Measurements from ENCODE around the gene SLC25A5.

DNA sequence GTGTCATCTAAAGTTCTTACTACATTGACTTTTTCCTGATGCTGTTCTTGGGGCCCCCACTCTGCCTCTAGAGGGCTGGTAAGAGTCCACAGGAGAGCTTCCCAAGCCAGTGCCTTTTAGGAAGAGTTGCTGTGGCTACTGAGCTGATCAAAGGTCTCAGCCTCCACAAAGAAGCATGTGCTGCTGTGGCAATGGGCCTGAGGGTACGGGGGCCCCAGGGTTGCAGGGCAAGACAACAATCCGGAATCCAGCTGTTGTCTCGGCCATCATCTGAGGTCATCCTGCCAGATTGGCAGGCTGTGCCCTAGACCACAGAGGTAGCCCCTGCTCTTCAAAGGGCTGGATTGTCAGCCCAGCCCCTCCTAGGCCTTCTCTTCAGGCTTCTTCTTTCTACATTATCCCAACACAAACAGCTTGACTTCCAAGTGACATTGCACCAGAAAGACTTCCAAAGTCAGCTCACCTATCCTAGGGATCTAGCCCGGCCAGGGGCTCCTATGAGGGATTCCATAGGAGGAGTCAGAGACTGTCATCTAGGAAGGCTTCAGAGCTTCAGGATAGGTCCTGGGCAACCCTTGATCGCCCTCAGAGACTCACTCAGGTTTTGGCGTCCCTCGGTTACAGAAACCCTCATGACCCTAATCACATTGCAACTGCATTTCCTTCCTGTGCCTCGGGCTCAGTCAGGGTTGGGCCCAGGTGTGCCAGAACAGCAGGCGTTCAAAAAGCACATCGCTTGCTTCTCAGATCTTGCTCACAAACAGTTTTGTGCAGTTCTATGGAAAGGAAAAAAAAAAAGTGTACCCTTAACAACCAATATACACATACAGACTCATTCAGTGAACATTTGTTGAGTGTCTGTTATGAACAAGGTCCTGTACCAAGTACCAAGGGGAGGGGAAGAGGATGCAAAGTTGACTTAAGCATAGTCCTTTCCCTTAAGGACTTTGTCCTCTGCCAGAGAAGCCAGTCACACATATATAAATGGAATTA is 27.8 kb downstream of the SLC25A5 start:
- TF ChIP-seq, protein P1, sequence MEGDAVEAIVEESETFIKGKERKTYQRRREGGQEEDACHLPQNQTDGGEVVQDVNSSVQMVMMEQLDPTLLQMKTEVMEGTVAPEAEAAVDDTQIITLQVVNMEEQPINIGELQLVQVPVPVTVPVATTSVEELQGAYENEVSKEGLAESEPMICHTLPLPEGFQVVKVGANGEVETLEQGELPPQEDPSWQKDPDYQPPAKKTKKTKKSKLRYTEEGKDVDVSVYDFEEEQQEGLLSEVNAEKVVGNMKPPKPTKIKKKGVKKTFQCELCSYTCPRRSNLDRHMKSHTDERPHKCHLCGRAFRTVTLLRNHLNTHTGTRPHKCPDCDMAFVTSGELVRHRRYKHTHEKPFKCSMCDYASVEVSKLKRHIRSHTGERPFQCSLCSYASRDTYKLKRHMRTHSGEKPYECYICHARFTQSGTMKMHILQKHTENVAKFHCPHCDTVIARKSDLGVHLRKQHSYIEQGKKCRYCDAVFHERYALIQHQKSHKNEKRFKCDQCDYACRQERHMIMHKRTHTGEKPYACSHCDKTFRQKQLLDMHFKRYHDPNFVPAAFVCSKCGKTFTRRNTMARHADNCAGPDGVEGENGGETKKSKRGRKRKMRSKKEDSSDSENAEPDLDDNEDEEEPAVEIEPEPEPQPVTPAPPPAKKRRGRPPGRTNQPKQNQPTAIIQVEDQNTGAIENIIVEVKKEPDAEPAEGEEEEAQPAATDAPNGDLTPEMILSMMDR (conservative IDR thresholded peaks at IDR 0.05; ENCODE audit: low read length), result 0 out of 2 replicates have a peak, but pooled peaks have one; percentile 11
- no peak for TF ChIP-seq EZH2phosphoT487 (IDR thresholded peaks at IDR 0.05; ENCODE audit: borderline replicate concordance)

All from Loucy (cell line).